Retina (tissue), 1 donor: ENCODE measurements around the gene PRKACA.

Experiments used
- DNase-seq: peaks from one replicate; pipeline ENCODE4 v3.0.0-alpha.2; 2016

PRKACA gene

DNA sequence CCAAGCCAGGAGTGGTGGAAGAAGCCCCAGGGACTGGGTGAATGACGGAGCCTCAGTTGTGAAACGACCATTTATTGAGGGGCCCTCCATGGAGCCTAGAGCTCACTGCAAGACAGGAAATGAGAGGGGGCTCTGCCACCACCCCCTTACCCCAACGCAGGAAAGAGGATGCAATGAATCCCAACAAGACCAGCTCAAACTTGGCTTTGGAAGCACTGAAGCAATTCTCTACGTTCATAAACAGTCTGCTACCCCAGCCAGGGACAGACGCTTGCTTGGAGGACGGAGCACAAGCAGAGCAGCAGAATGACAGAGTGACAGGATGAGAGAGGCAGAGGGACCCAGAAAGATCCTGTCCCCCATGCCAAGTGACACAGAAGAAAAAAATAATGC, 1.0 kb downstream of the PRKACA start:
- DNase-seq = no peak

DNA sequence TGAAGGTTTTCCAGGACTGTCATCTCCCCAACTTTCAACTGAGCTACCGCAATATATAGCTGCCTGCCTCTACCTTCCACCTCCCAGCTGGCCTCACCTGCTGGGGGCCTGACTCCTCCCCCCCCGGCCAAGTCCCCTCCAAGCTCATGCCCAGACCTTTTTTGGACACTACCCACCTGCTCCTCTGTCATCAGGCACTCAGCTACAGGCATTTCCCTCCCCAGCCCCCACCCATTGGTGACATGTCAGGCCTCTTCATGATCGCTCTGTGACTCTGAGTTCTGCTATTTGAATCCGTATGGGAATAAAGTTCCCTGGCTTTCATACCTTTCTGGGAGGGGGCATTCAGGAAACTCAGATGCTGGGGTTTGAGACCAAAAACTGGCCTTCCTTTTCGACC, 1.8 kb downstream of the PRKACA start:
- no peak for DNase-seq

GRCh38 chr19:14114854-14115253, 2.7 kb downstream of the PRKACA start:
- no peak for DNase-seq

GRCh38 chr19:14114439-14114838, 3.1 kb downstream of the PRKACA start:
- DNase-seq = no peak

GRCh38 chr19:14113762-14114414, 3.7 kb downstream of the PRKACA start:
- no peak for DNase-seq

- no peak for DNase-seq
Measured at GRCh38 chr19:14112809-14113385, 4.7 kb downstream of the PRKACA start.

DNA sequence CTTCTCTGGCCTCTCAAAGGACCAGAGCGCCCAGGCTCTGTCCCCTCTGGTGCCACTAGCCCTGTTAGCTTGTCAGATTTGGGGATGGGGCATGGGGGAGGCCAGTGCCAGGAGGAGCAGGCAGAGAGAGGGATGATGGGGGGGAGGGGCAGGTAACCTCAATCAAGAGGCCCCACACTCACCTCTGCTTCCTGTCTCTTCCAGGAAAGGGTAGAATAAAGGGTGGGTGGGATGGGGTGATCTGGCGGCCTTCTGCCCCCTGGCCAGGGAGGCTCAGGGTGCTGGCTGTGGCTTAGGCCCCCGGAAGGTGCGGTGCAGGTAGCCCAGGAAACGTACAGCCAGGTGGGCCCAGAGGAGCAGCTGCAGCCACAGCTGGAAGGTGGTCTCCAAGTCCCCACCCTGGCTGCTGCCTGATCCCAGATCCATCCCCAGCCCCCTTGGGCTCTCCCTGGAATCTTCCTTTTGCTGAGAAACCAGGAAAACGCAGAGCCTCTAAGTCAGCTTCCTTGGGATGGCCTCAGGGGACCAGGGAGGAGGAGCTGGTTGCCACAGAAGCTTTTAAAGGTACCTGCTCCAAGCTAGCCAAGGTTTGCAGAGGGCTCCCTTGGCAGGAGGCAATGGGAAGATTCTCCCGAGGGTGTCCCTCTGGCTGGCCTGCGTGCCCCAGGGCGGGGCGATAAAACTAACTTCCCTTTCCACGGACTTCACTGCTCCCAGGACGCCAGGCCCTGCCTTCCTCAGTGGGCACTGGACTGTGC, 5.3 kb downstream of the PRKACA start:
- no peak for DNase-seq

DNA sequence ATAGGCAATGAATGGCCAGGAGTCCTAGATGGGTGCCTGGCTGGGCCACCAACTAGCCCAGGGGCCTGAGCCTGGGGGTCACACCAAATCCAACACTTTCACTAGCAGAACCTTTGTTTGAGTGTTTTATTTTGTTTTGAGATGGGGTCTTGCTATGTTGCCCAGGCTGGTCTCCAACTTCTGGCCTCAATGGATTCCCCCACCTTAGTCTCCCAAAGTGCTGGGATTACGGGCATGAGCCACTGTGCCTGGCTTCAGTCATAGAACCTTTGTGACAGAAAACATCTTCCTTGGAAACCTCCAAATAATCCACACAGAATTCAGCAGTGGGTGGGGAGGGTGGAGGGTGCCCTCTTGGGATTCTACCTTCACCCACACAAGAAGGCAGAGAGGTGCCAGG, 6.1 kb downstream of the PRKACA start:
- DNase-seq = no peak

DNA sequence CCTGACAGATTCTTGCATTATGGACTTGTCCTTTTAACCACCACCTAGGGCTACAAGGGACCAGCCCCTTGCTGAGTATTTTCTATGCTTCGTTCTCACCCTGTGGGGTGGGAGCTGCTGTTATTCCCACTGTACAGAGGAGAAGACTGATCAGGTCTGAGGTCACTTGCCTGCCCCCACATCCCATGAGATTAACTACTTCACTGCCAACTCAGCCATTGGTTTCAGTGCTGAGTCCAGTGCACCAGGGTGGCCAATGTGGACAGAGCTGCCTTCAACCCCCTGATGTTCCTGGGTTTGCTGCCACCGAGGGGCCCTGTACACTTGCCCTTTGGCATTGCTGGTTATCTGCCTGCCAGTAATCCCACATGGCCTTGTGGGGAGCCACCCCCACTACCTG, 6.9 kb downstream of the PRKACA start:
- no peak for DNase-seq

DNA sequence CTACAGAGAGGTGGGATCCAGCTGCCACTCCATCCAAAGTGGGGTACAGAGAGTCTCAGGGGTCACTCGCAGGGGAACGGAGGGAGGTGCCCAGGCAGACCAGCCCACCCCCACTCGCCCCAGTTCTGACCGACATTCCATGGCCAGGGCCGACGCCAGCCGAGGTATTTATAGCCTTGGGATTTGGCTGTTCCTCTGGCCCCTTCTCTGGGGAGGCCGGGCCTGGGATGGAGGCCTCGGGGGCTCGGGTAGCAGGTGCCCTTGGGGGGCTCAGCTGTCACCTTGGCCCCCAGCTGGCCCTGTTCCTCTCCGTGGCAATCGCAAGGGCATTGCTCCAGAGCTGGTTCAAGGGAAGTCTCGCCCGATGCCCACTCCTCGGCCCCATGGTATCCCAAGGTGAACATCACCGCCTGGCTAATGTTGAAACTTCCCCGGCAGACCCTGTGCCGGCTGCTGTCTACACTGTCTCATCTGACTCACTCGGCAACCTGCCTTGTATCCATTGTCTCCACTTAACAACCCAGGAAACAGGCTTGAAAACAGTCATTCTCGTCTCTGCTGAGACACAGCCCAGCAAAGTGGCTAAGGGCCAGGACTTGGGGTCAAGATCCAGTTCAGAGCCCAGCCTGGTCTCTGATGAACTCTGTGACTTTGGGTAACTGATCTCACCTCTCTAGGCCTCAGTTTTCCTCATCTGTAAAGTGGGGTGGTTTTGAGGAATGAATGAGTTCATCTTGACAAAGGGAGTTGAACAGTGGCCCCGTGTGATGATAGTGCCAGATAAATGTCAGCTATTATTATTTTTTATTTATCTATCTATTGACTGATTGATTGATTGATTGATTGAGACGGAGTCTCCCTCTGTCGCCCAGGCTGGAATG, 9.7 kb downstream of the PRKACA start:
- no peak for DNase-seq

DNA sequence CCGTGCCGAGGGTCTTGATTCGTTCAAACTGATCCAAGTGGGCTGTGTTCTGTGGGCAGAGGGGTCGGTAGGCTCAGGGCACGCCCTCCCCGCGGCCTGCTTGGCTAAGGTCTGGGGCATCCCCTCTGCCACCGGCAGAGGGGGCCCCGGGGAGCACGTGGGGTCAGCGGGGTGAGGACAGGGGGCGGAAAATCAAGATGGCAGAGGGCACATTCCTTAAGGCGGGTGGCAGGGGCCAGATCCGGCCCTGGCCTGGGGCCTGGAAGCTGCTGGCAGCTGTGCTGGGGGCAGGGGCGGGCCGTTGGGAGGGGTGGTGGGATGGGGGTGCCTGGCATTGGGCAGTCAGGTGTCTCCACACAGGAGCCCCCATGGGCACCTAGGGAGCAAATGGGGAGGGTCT, 10.7 kb downstream of the PRKACA start:
- DNase-seq = no peak

- DNase-seq = no peak
Measured at GRCh38 chr19:14105680-14106079, 11.9 kb downstream of the PRKACA start.

GRCh38 chr19:14103310-14103709, 14.3 kb downstream of the PRKACA start:
- no peak for DNase-seq

DNA sequence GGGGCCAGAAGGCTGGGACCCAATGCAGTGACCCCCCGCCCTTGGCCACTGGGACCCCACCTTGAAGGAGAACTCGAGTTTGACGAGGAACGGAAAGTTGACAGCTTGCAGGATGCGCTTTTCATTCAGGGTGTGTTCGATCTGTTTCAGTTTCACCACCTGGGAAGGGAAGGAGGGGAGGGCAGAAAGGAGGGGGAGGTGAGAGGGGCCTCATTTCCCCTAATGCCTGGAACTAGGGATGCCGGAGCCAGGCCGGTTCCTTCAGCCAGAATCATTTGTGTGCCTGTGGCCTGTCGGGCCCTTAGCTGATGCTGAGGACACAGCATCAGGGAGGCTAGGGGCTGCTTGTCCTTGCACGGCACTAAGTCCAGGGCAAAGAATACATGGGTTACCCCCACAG, 14.8 kb downstream of the PRKACA start:
- DNase-seq = no peak

- no peak for DNase-seq
Measured at GRCh38 chr19:14102102-14102696, 15.4 kb downstream of the PRKACA start.

DNA sequence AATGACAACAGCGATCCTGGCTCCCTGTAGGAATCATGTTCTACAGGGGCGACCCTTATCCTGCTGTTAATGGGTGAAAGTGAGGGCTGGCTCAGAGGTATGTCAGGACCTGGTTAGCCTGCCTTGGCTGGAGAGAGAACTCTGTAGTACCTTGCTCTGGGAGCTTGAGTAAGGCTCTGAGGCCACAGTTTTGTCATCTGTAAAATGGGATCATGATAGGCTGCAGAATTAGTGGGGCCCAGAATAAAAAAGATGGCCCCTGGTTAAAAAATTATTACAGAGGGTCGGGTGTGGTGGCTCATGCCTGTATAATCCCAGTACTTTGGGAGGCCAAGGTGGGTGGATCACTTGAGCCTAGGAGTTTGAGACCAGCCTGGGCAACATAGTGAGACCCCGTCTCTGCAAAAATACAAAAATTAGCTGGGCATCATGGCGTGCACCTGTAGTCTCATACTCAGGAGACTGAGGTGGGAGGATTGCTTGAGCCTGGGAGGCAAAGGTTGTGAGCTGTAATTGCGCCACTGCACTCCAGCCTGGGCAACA, 16.5 kb downstream of the PRKACA start:
- DNase-seq = no peak

- no peak for DNase-seq
Measured at GRCh38 chr19:14097532-14098151, 19.9 kb downstream of the PRKACA start.

DNA sequence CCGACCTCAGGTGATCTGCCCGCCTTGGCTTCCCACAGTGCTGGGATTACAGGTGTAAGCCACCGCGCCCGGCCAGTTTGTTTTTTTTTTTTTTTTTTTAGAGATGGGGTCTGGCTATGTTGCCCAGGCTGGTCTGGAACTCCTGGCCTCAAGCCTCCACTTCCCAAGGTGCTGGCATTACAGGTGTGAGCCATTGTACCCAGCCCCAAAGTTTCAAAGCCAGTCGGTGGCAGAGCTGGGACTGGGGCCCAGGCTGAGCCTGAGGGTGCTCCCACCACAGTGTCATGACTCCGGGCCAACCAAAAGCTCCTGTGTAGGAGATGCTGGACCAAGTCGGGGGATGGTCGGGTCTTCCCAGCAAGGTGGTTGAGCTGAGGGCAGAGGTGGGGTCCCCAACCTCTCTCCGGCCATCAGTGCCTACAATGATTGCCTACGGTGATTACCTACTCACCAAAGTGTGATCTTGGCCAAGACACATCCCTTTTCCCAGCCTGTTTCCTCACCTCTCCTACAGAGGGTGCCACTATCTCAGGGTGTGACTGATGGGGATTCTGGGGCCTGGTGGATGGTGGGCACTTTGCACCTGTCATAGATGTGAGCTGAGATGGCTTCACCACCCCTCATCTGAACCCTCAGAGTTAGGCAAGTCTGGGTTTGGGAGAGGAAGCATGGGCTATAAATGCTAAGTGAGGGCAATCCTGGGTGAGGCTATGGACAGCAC, 21.1 kb downstream of the PRKACA start:
- DNase-seq = no peak

DNA sequence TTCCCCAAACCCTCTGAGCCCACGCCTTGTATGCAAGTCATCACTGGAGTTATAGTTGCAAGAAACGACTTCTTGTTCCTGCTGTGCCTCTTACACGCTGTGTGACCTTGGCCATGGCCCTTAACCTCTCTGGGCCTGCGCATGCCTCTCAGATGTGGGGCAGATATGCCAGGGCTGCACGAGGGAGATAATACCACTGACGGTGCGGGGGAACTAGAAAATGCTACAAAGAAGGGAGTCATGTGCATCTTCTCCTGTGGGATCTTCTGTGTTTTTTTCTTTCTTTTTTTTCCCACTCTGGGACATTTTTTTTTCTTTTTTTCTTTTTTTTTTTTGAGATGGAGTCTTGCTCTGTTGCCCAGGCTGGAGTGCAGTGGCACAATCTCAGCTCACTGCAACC, 22.7 kb downstream of the PRKACA start:
- DNase-seq = no peak

DNA sequence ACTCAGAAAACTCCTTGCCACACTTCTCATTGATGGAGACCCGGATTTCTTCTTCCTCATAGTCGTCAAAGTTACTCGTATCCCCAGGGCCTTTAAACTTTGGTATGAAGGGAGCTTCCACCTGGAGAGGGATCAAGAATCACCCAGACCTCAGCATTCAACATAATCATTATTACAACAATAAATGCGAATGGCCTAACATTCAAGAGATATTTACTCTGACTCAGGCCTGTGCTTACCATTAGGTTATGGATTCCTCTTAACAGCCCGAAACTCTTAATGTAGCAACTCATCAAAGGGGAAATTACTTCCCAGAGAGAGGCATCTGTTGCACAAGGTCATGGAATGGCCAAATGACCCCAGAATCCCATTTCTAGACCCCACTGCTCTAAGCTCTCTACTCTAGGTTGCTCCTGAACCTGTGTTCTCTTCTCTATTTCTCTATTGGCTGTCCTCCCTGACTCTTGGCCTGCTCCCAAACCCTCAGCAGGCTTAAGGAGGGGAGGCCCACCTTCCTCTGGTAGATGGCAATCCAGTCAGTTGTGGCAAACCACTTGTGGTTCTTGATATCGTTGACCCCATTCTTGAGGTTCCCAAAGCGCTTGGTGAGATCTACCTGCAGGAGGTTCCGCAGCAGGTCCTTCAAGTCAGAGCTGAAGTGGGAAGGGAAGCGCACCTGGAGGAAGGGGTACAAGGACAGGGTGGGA, 24.3 kb downstream of the PRKACA start:
- no peak for DNase-seq
